GM19468 (cell line): Measurements from ENCODE around the gene ARHGEF26.
A peak's percentile ranks its signal among the peaks of the same experiment; 100 is the strongest.

Source experiments
- ATAC-seq: cut with Tn5 transposase; IDR thresholded peaks from one replicate; pipeline ENCODE4 v1.9.1; 2021; ENCODE audit warnings: mild to moderate bottlenecking, moderate library complexity, moderate number of reproducible peaks; ENCODE audit not compliant: unreplicated experiment; ENCODE audit errors: extremely low read depth

Gene ARHGEF26

GRCh38 chr3:154240235-154240634 is 119.0 kb downstream of the ARHGEF26 start:
- ATAC-seq = no peak

GRCh38 chr3:154241496-154241895 is 120.3 kb downstream of the ARHGEF26 start:
- ATAC-seq = no peak

- no peak for ATAC-seq
Measured at GRCh38 chr3:154242766-154243165, 121.6 kb downstream of the ARHGEF26 start.

- ATAC-seq = no peak
Measured at GRCh38 chr3:154243353-154243752, 122.2 kb downstream of the ARHGEF26 start.

GRCh38 chr3:154244644-154245043 is 123.5 kb downstream of the ARHGEF26 start:
- no peak for ATAC-seq

GRCh38 chr3:154247806-154248415 is 126.7 kb downstream of the ARHGEF26 start:
- ATAC-seq = no peak

- no peak for ATAC-seq
Measured at GRCh38 chr3:154250291-154250690, 129.1 kb downstream of the ARHGEF26 start.

GRCh38 chr3:154251610-154252009 is 130.4 kb downstream of the ARHGEF26 start:
- no peak for ATAC-seq

- ATAC-seq = peak; percentile 96
Measured at GRCh38 chr3:154252759-154253638, 131.8 kb downstream of the ARHGEF26 start.

- no peak for ATAC-seq
Measured at GRCh38 chr3:154254527-154254926, 133.3 kb downstream of the ARHGEF26 start.

GRCh38 chr3:154273381-154273780 is 152.2 kb downstream of the ARHGEF26 start:
- ATAC-seq = no peak

GRCh38 chr3:154274348-154274747 is 153.2 kb downstream of the ARHGEF26 start:
- ATAC-seq = no peak

- no peak for ATAC-seq
Measured at GRCh38 chr3:154275292-154275691, 154.1 kb downstream of the ARHGEF26 start.

GRCh38 chr3:154275965-154276364 is 154.8 kb downstream of the ARHGEF26 start:
- ATAC-seq = no peak

- no peak for ATAC-seq
Measured at GRCh38 chr3:154280161-154280560, 159.0 kb downstream of the ARHGEF26 start.

GRCh38 chr3:154285221-154285620 is 164.0 kb downstream of the ARHGEF26 start:
- ATAC-seq = peak; percentile 62

- ATAC-seq = no peak
Measured at GRCh38 chr3:154290187-154290586, 169.0 kb downstream of the ARHGEF26 start.

GRCh38 chr3:154294016-154294415 is 172.8 kb downstream of the ARHGEF26 start:
- ATAC-seq = no peak

GRCh38 chr3:154301561-154301960 is 180.4 kb downstream of the ARHGEF26 start:
- ATAC-seq = no peak

GRCh38 chr3:154304116-154304786 is 183.1 kb downstream of the ARHGEF26 start:
- no peak for ATAC-seq

GRCh38 chr3:154304936-154305335 is 183.7 kb downstream of the ARHGEF26 start:
- peak; percentile 36 for ATAC-seq
